ENCODE measurements around the gene ATOX1.

- TF ChIP-seq TARDBP (IDR thresholded peaks at IDR 0.05) (no peak), POLR2A (conservative IDR thresholded peaks at IDR 0.05) (no peak), CTCF (IDR thresholded peaks at IDR 0.05 in 2 of 3, conservative IDR thresholded peaks at IDR 0.05 in 1 of 3; ENCODE audit: insufficient read depth in 2 of 3, low read depth in 1 of 3, low read length in 3 of 3) (no peak), NR2F6 (CRISPR knock-in tag; IDR thresholded peaks at IDR 0.05) (no peak), SMAD1 (IDR thresholded peaks at IDR 0.05; ENCODE audit: low read depth, low read length, partially characterized antibody) (no peak), CBFB (CRISPR knock-in tag; IDR thresholded peaks at IDR 0.05) (no peak)
Measured at GRCh38 chr5:151740958-151741373, 17.5 kb downstream of the ATOX1 start.
